Measurements from ENCODE around the gene FRYL.

DNA sequence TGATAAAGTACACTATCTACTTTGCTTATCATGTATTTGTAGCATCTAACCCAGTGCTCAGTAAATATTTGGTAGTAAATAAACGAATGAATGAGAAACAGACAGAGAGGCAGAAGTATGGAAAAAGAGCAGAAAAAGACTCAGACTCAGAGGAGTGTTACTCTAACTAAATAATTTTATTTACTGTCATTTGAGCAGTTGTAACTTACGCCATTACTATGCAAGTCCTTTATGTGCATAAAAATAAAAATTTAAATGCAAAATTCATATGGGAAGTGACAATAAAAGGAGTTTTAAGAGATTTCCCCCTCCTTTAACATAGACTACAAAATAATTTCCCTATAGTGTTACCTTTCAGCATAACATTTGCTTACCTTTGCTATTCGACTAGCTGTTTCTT lies 240.5 kb downstream of the FRYL start:
- TF ChIP-seq, protein P1, sequence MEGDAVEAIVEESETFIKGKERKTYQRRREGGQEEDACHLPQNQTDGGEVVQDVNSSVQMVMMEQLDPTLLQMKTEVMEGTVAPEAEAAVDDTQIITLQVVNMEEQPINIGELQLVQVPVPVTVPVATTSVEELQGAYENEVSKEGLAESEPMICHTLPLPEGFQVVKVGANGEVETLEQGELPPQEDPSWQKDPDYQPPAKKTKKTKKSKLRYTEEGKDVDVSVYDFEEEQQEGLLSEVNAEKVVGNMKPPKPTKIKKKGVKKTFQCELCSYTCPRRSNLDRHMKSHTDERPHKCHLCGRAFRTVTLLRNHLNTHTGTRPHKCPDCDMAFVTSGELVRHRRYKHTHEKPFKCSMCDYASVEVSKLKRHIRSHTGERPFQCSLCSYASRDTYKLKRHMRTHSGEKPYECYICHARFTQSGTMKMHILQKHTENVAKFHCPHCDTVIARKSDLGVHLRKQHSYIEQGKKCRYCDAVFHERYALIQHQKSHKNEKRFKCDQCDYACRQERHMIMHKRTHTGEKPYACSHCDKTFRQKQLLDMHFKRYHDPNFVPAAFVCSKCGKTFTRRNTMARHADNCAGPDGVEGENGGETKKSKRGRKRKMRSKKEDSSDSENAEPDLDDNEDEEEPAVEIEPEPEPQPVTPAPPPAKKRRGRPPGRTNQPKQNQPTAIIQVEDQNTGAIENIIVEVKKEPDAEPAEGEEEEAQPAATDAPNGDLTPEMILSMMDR (IDR thresholded peaks at IDR 0.05; ENCODE audit: insufficient read depth, low read length, poor library complexity, severe bottlenecking), result no peak
- no peak for TF ChIP-seq EZH2phosphoT487 (conservative IDR thresholded peaks at IDR 0.05; ENCODE audit: low read length)

All from SU-DHL-6 (cell line).